H1 (cell line): ENCODE results near the gene ZNF423. TPM values are rescaled to one million over a fixed set of nuclear protein-coding genes. Genes with fewer than 3 reads are reported as not detected.

Experiments used
- CTCF ChIA-PET: fragments of 300-600 bp; sonication (Branson Sonifier 250); formaldehyde crosslinking; loops from one replicate; lab custom pipeline; 2021; ENCODE audit not compliant: partially characterized antibody; lab: Charles Lee
- POLR2A ChIA-PET: fragments of 300-600 bp; sonication (Branson Sonifier 250); formaldehyde crosslinking; loops from one replicate; lab custom pipeline; 2021; ENCODE audit warnings: inconsistent platforms; ENCODE audit not compliant: partially characterized antibody; lab: Charles Lee
- DNase-seq, 2 experiments: peaks; one replicate each; pipeline versions ENCODE4 v3.0.0 to v3.0.0-alpha.2; 2010 to 2022; ENCODE audit warnings: low spot score in 2 of 2, low read depth in 1 of 2, mixed read lengths in 1 of 2
- FAIRE-seq: peaks from 2 replicates; lab custom pipeline; 2011; peaks lifted over from hg19 to GRCh38; lab: Jason Lieb, UNC
- H2AFZ ChIP-seq: 2 replicates; pipeline ENCODE4 v1.8.1; 2012; ENCODE audit warnings: low read length, inconsistent platforms
- H2AK5ac ChIP-seq: 2 replicates; pipeline ENCODE4 v1.6.1; 2013; ENCODE audit warnings: low read depth, low read length
- H2BK120ac ChIP-seq: replicated peaks from 2 replicates; pipeline ENCODE3; 2013; ENCODE audit warnings: low read depth, low read length, inconsistent platforms
- H2BK12ac ChIP-seq: 2 replicates; pipeline ENCODE4 v1.6.1; 2013; ENCODE audit warnings: low read depth, low read length
- H2BK15ac ChIP-seq: 2 replicates; pipeline ENCODE4 v1.6.1; 2013; ENCODE audit warnings: low read length
- H2BK20ac ChIP-seq: 2 replicates; pipeline ENCODE4 v1.6.1; 2013; ENCODE audit warnings: low read length
- H2BK5ac ChIP-seq: 2 replicates; pipeline ENCODE4 v1.6.1; 2013; ENCODE audit warnings: low read depth, low read length
- H3K14ac ChIP-seq: 2 replicates; pipeline ENCODE4 v1.6.1; 2013; ENCODE audit warnings: inconsistent platforms; ENCODE audit not compliant: insufficient read length
- H3K18ac ChIP-seq: 2 replicates; pipeline ENCODE4 v1.6.1; 2013; ENCODE audit warnings: low read length; ENCODE audit errors: extremely low read depth
- H3K23ac ChIP-seq: 2 replicates; pipeline ENCODE4 v1.6.1; 2013; ENCODE audit warnings: inconsistent platforms; ENCODE audit not compliant: insufficient read length
- H3K23me2 ChIP-seq: 2 replicates; pipeline ENCODE4 v1.6.1; 2013; ENCODE audit warnings: low read depth, low read length
- H3K27ac ChIP-seq: 2 replicates; pipeline ENCODE4 v1.6.1; 2011; ENCODE audit warnings: low read depth, low read length, inconsistent platforms
- H3K27me3 ChIP-seq, 4 experiments: replicated peaks in 1 of 4; 1 replicate in 1 of 4; 2 replicates in 3 of 4; pipeline versions ENCODE4 v1.6.1 to v1.8.1; 2011 to 2013; ENCODE audit warnings: low read length in 3 of 4, mild to moderate bottlenecking in 3 of 4, inconsistent platforms in 2 of 4, mixed read lengths in 2 of 4, moderate library complexity in 1 of 4; ENCODE audit not compliant: control insufficient read depth in 3 of 4, insufficient read depth in 3 of 4; ENCODE audit errors: extremely low read depth in 1 of 4
- H3K36me3 ChIP-seq, 4 experiments: 2 replicates each; pipeline versions ENCODE4 v1.6.1 to v1.8.1; 2011 to 2013; ENCODE audit warnings: mild to moderate bottlenecking in 4 of 4, low read length in 3 of 4, moderate library complexity in 2 of 4, control low read depth in 1 of 4, inconsistent platforms in 1 of 4; ENCODE audit not compliant: insufficient read depth in 4 of 4, control insufficient read depth in 2 of 4
- H3K4ac ChIP-seq: replicated peaks from 2 replicates; pipeline ENCODE3; 2013; ENCODE audit warnings: low read length, low read depth, mixed read lengths, inconsistent platforms; ENCODE audit not compliant: insufficient read length
- H3K4me1 ChIP-seq, 4 experiments: replicated peaks in 1 of 4; 1 replicate in 1 of 4; 2 replicates in 3 of 4; pipeline versions ENCODE4 v1.6.1 to v1.8.1; 2011 to 2013; ENCODE audit warnings: low read length in 3 of 4, inconsistent platforms in 2 of 4, mixed read lengths in 1 of 4; ENCODE audit not compliant: insufficient read depth in 4 of 4, control insufficient read depth in 3 of 4
- H3K4me2 ChIP-seq, 2 experiments: 2 replicates each; pipeline versions ENCODE4 v1.6.1 to v1.8.1; 2011 to 2013; ENCODE audit warnings: low read depth in 2 of 2, low read length in 2 of 2, control low read depth in 1 of 2, inconsistent platforms in 1 of 2, mild to moderate bottlenecking in 1 of 2; ENCODE audit not compliant: insufficient read depth in 1 of 2
- H3K4me3 ChIP-seq, 4 experiments: fragments of 200-600, 300-600 bp in 1 of 4; sonication (generic), shearing (Covaris generic), sonication (Bioruptor Twin) in 1 of 4; 2 replicates each; pipeline versions ENCODE4 v1.5.1 to v1.8.1; 2011 to 2016; ENCODE audit warnings: low read length in 4 of 4, low read depth in 3 of 4, control low read depth in 2 of 4, inconsistent platforms in 2 of 4, mild to moderate bottlenecking in 2 of 4, mixed read lengths in 1 of 4, moderate library complexity in 1 of 4; ENCODE audit not compliant: insufficient read depth in 2 of 4; ENCODE audit errors: extremely low read depth in 1 of 4
- H3K56ac ChIP-seq: replicated peaks from 2 replicates; pipeline ENCODE3; 2013; ENCODE audit warnings: low read depth, mild to moderate bottlenecking, mixed read lengths, low read length, inconsistent platforms; ENCODE audit not compliant: insufficient read length
- H3K79me1 ChIP-seq: 2 replicates; pipeline ENCODE4 v1.6.1; 2013; ENCODE audit warnings: low read depth, low read length, control low read depth
- H3K79me2 ChIP-seq, 2 experiments: 2 replicates each; pipeline versions ENCODE4 v1.6.1 to v1.8.1; 2012 to 2013; ENCODE audit warnings: low read length in 2 of 2, mild to moderate bottlenecking in 2 of 2, inconsistent platforms in 1 of 2; ENCODE audit not compliant: insufficient read depth in 2 of 2, control insufficient read depth in 1 of 2
- H3K9ac ChIP-seq, 4 experiments: replicated peaks in 1 of 4; 1 replicate in 1 of 4; 2 replicates in 3 of 4; pipeline versions ENCODE4 v1.6.1 to v1.8.1; 2011 to 2013; ENCODE audit warnings: low read depth in 3 of 4, low read length in 3 of 4, control low read depth in 2 of 4, mild to moderate bottlenecking in 2 of 4, moderate library complexity in 2 of 4, inconsistent platforms in 1 of 4; ENCODE audit errors: extremely low read depth in 1 of 4
- H3K9me3 ChIP-seq, 2 experiments: 2 replicates each; pipeline versions ENCODE4 v1.6.1 to v1.8.1; 2012 to 2013; ENCODE audit warnings: mild to moderate bottlenecking in 2 of 2, moderate library complexity in 2 of 2, control low read depth in 1 of 2, inconsistent platforms in 1 of 2, low read depth in 1 of 2, low read length in 1 of 2, mixed read lengths in 1 of 2; ENCODE audit not compliant: insufficient read depth in 2 of 2
- H4K20me1 ChIP-seq, 2 experiments: replicated peaks in 1 of 2; 2 replicates each; pipeline versions ENCODE3 to v1.8.1; 2011 to 2013; ENCODE audit warnings: inconsistent platforms in 2 of 2, low read length in 2 of 2, mild to moderate bottlenecking in 1 of 2; ENCODE audit not compliant: insufficient read depth in 2 of 2, control insufficient read depth in 1 of 2
- H4K5ac ChIP-seq: 2 replicates; pipeline ENCODE4 v1.6.1; 2013; ENCODE audit warnings: low read length, low read depth, mixed read lengths, inconsistent platforms; ENCODE audit not compliant: insufficient read length
- H4K8ac ChIP-seq: 2 replicates; pipeline ENCODE4 v1.8.0; 2013; ENCODE audit warnings: mild to moderate bottlenecking, moderate library complexity, low read length, inconsistent platforms; ENCODE audit not compliant: insufficient read depth; ENCODE audit errors: extremely low read depth
- H4K91ac ChIP-seq: replicated peaks from 2 replicates; pipeline ENCODE3; 2013; ENCODE audit warnings: low read length, mixed read lengths, inconsistent platforms; ENCODE audit not compliant: insufficient read length
- CBX8 ChIP-seq: fragments of 300-800, 300-1000 bp; sonication (generic); IDR thresholded peaks from 2 replicates; pipeline ENCODE4 v1.7.1; 2016; ENCODE audit warnings: low read depth, low read length, borderline replicate concordance
- CEBPB ChIP-seq: IDR thresholded peaks from 2 replicates; pipeline ENCODE4 v1.6.1; 2012; ENCODE audit warnings: low read depth, low read length
- GTF2F1 ChIP-seq: IDR thresholded peaks from 2 replicates; pipeline ENCODE4 v1.6.1; 2012; ENCODE audit warnings: low read depth, low read length, improper control_type of control experiment, borderline replicate concordance
- HDAC2 ChIP-seq, 2 experiments: fragments of 300-600 bp in 1 of 2; sonication (generic) in 1 of 2; IDR thresholded peaks; 2 replicates each; pipeline ENCODE4 v1.6.1; 2011 to 2012; ENCODE audit warnings: low read depth in 2 of 2, low read length in 2 of 2, mild to moderate bottlenecking in 2 of 2, moderate library complexity in 2 of 2, borderline replicate concordance in 1 of 2, inconsistent platforms in 1 of 2
- HDAC6 ChIP-seq: IDR thresholded peaks from one replicate; pipeline ENCODE4 v1.7.1; 2012; ENCODE audit warnings: low read depth, mild to moderate bottlenecking, inconsistent platforms, low read length, moderate library complexity
- JUND ChIP-seq: IDR thresholded peaks from 2 replicates; pipeline ENCODE4 v1.6.1; 2011; ENCODE audit warnings: mild to moderate bottlenecking, improper control_type of control experiment, low read length
- SP2 ChIP-seq: IDR thresholded peaks from 2 replicates; pipeline ENCODE4 v1.6.1; 2012; ENCODE audit warnings: mild to moderate bottlenecking, low read length, inconsistent platforms
- SUZ12 ChIP-seq: fragments of 200-600 bp; sonication (generic); IDR thresholded peaks from 2 replicates; pipeline ENCODE4 v1.6.1; 2012; ENCODE audit warnings: mild to moderate bottlenecking, inconsistent platforms, low read length, moderate library complexity, mixed read lengths
- TAF7 ChIP-seq: optimal IDR thresholded peaks from 2 replicates; pipeline ENCODE3; 2011; ENCODE audit warnings: low read depth, mild to moderate bottlenecking, inconsistent platforms, low read length, moderate library complexity, borderline replicate concordance
- TEAD4 ChIP-seq: IDR thresholded peaks from 2 replicates; pipeline ENCODE4 v1.6.1; 2012; ENCODE audit warnings: low read depth, low read length, inconsistent platforms, mixed read lengths
- WGBS, 2 experiments: shearing (Covaris generic) in 1 of 2; methylation state at CpG; one replicate each; pipeline versions ENCODE4 v1.1.6 to v1.1.7; 2013 to 2015; ENCODE audit warnings: low lambda C conversion rate in 2 of 2, mixed read lengths in 2 of 2, inconsistent platforms in 1 of 2, low coverage in 1 of 2, missing lambda C conversion rate in 1 of 2; ENCODE audit not compliant: insufficient replicate concordance in 2 of 2, insufficient coverage in 1 of 2, insufficient read length in 1 of 2; ENCODE audit errors: extremely low coverage in 1 of 2, missing lambda C conversion rate in 1 of 2; 5-methylcytosine and 5-hydroxymethylcytosine counted together
- polyA plus RNA-seq, 7 experiments: library from polyadenylated mRNA; depleted of rRNA in 3 of 7; stranded (reverse) in 5 of 7; unstranded in 2 of 7; fragments of >200 nt in 5 of 7; fragments of 200-250 nt in 2 of 7; gene quantifications; 1 replicate in 5 of 7; 2 replicates in 1 of 7; 4 replicates in 1 of 7; pipeline versions ENCODE4 v1.2.1 to v1.2.3, GENCODE V29; 2011 to 2013; ENCODE audit warnings: missing spikeins in 2 of 7, mixed read lengths in 2 of 7
- total RNA-seq: library from RNA; stranded (reverse); fragmentation: NEBNext Ultra II Directional; extraction: Animal tissue kit (Norgen Biotek cat#: 25700); gene quantifications from 2 replicates; pipeline ENCODE4 v1.2.1, GENCODE V29; 2021
- TF ChIP-seq, protein P1 (sequence below): IDR thresholded peaks from 2 replicates; pipeline ENCODE4 v1.6.1; 2011; ENCODE audit warnings: low read depth, mild to moderate bottlenecking, low read length; ENCODE audit not compliant: insufficient read depth
- TF ChIP-seq, protein P2 (sequence below): IDR thresholded peaks from 2 replicates; pipeline ENCODE4 v1.6.1; 2012; ENCODE audit warnings: inconsistent platforms

ZNF423 gene
- total and polyA plus RNA-seq, 2 of the 8 experiments (the other 6 are each of a cell fraction or from before 2014, with no cell fraction given) = 38.2 to 52.3 TPM

DNA sequence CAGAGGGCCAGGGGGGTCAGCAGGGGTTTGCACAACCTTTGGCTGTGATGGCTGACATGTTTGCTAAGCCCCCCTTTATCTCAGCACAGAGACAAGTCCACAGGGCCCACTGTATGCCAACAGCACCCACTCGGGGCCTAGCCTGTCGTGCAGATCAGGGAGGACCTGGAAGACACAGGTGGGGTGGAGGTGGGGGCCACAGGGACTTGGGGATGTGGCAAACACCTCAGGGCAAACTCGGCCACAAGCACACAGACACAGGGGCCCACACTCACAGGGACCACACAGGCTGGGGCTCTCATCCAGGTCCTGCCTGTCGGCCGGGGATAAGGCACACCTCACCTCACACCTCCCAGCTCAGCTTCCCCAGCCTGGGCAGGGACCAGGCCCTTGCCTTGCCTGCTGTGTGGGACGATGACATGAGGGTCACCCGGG lies 394.4 kb downstream of the ZNF423 start:
- WGBS, 2 experiments = 90% methylated on average over 7 of the region's 7 CpGs; no CpG with 5 or more reads in 1 of the 2 experiments
- Histone ChIP-seq H4K5ac (no peak overlapping the region), H2BK20ac (no peak overlapping the region), H2BK12ac (no peak overlapping the region), H3K27me3 (peaks cover 0 to 14% (median 11%) of the 10 kb centered on the region in 4 experiments; a peak in 6 of 7 replicates), H2BK120ac (no peak overlapping the region), H3K14ac (no peak overlapping the region), H3K27ac (no peak overlapping the region), H3K4me3 (no peak overlapping the region), H3K23me2 (peaks cover 5% of the 10 kb centered on the region; the same call in 1 of the 2 replicates), H2AFZ (no peak overlapping the region), H3K18ac (no peak overlapping the region), H2AK5ac (no peak overlapping the region), H3K4me2 (no peak overlapping the region), H3K4ac (no peak overlapping the region), H4K91ac (no peak overlapping the region), H3K79me1 (no peaks in the 10 kb centered on the region), H3K23ac (no peak overlapping the region), H4K20me1 (no peaks in the 10 kb centered on the region), H3K79me2 (no peaks in the 10 kb centered on the region), H3K4me1 (peaks cover 0 to 3% (median 1%) of the 10 kb centered on the region in 4 experiments; a peak in 4 of 7 replicates), H2BK15ac (no peak overlapping the region), H3K9ac (no peak overlapping the region), H2BK5ac (no peak overlapping the region), H3K36me3 (no peaks in the 10 kb centered on the region), H3K56ac (no peak overlapping the region), H3K9me3 (no peaks in the 10 kb centered on the region), H4K8ac (no peak overlapping the region)
- ChIA-PET CTCF (interaction anchor here (0.8 to 1.4 kb wide), 3 partner anchors 11 to 24 kb away, joined by 3 read pairs; no protein-coding TSS in a partner anchor), POLR2A (interaction anchor here (1.8 kb wide), 1 partner anchor 16 kb away, joined by 5 read pairs; no protein-coding TSS in a partner anchor)
- FAIRE-seq (no peak), DNase-seq (peak in 1 of 2 experiments; percentile 42)
- TF ChIP-seq SUZ12 = no peak
- no peak for TF ChIP-seq SP2
- TF ChIP-seq, protein P1, sequence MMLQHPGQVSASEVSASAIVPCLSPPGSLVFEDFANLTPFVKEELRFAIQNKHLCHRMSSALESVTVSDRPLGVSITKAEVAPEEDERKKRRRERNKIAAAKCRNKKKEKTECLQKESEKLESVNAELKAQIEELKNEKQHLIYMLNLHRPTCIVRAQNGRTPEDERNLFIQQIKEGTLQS = no peak
- TF ChIP-seq TEAD4 = no peak
- no peak for TF ChIP-seq CBX8
- TF ChIP-seq HDAC6 = no peak
- no peak for TF ChIP-seq GTF2F1
- no peak for TF ChIP-seq HDAC2 (IDR thresholded peaks at IDR 0.05; ENCODE audit: borderline replicate concordance in 1 of 2, low read depth in 2 of 2, low read length in 2 of 2)
- TF ChIP-seq, protein P2, sequence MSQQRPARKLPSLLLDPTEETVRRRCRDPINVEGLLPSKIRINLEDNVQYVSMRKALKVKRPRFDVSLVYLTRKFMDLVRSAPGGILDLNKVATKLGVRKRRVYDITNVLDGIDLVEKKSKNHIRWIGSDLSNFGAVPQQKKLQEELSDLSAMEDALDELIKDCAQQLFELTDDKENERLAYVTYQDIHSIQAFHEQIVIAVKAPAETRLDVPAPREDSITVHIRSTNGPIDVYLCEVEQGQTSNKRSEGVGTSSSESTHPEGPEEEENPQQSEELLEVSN = no peak
- no peak for TF ChIP-seq TAF7
- no peak for TF ChIP-seq CEBPB
- no peak for TF ChIP-seq JUND
